Uterus (tissue), 2 donors: ENCODE measurements around the gene PCK1.

Source experiments
- POLR2A ChIP-seq, 2 donors: fragments of 450-650 bp; IDR thresholded peaks; one replicate each; pipeline ENCODE4 v1.6.1; 2016; ENCODE audit warnings: antibody characterized with exemption in 2 of 2, mild to moderate bottlenecking in 1 of 2, moderate library complexity in 1 of 2
- TF ChIP-seq, protein P1 (sequence below), 4 experiments: fragments of 200-600 bp in 2 of 4; fragments of 450-650 bp in 2 of 4; sonication (generic) in 2 of 4; IDR thresholded peaks; one replicate each; pipeline ENCODE4 v1.5.1; 2016 to 2019; ENCODE audit warnings: antibody characterized with exemption in 4 of 4, mild to moderate bottlenecking in 2 of 4, moderate library complexity in 1 of 4

DNA sequence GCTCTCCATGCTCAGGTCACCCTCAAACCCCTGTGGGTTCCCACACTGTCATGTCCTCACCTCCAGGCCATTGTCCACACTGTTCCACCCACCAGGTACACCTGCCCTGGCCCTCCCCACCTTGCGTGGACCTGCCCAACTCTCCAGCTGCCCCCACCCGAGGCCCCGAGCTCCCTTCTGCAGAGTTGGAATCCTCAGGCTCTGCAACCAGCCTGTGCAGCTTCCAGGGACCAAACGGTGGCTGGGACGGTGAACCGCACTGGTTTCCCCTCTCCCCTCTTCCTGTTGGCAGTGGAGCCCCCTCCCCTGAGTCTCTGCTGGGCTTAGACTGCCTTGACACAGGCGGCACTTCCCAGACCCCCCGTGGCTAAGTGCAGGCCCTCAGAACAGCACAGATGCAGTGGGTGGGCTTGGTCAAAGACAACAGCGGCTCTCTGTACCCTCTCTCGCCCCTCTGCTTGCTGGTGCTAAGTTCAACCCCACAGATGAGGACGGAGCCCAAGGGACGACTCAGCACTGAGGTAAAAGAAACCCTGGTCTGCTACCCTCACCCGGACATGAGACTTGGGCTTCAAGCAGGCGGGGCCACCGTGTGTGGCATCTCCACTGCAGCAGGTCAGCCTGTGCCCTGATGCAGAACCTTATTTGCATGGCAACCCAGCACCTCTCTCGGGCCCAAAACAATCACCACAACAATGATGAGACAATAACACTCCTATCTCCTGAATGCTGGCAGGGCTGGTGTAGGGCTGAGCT is 48.4 kb downstream of the PCK1 start:
- no peak for TF ChIP-seq POLR2A (IDR thresholded peaks at IDR 0.05)
- TF ChIP-seq, protein P1, sequence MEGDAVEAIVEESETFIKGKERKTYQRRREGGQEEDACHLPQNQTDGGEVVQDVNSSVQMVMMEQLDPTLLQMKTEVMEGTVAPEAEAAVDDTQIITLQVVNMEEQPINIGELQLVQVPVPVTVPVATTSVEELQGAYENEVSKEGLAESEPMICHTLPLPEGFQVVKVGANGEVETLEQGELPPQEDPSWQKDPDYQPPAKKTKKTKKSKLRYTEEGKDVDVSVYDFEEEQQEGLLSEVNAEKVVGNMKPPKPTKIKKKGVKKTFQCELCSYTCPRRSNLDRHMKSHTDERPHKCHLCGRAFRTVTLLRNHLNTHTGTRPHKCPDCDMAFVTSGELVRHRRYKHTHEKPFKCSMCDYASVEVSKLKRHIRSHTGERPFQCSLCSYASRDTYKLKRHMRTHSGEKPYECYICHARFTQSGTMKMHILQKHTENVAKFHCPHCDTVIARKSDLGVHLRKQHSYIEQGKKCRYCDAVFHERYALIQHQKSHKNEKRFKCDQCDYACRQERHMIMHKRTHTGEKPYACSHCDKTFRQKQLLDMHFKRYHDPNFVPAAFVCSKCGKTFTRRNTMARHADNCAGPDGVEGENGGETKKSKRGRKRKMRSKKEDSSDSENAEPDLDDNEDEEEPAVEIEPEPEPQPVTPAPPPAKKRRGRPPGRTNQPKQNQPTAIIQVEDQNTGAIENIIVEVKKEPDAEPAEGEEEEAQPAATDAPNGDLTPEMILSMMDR (IDR thresholded peaks at IDR 0.05): no peak
